Stimulated activated CD4-positive, alpha-beta T cell treated with anti-CD3 and anti-CD28 coated beads, Interleukin-4, amount 100 ng/mL, for 48 hours (primary cell): ENCODE measurements around the gene ZNF672.
"Not testable (repeated sequence)": the region's sequence is repeated elsewhere in the genome, so short reads cannot be mapped to it uniquely, and the experiment has no call there.

ENCODE experiments used
- DNase-seq, 2 donors: peaks; one replicate each; pipeline ENCODE4 v3.0.0-alpha.2; 2020; ENCODE audit warnings: low read depth in 2 of 2

The ZNF672 gene

DNA sequence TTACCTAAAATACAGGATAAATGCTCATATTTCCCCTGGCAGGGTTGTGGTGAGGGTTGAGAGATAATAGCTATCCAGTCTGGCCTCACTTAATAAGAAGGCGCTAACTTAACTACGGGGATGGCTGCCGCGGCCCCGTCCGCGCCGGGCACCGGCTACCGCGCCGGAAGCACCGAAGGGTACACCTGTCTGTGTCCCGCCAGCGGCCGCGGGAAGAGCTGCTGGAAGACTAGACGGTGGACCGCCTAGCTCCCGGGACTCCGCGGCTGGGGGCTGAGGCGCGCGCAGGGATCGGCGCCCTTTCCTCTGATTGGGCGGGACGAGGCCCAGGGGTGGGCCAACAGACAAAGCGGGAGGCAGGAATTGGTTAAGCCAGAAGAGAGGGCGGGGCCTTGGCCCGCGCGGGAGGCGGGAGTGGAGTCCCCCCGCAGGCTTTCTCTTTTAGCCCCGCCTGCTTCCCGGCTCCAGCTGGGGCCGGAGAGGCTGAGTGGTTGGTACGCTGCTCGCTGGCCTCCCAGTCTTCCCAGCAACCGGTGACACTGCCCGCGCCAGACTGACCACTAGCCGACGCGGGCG lies at the start of gene ZNF672:
Gene ZNF672 (plus strand): TSS at position 444 of the 576 bp plus-strand sequence. CDS start 9,051 bp downstream, outside the sequence.
- peak; percentile 85 to 94 for DNase-seq

DNA sequence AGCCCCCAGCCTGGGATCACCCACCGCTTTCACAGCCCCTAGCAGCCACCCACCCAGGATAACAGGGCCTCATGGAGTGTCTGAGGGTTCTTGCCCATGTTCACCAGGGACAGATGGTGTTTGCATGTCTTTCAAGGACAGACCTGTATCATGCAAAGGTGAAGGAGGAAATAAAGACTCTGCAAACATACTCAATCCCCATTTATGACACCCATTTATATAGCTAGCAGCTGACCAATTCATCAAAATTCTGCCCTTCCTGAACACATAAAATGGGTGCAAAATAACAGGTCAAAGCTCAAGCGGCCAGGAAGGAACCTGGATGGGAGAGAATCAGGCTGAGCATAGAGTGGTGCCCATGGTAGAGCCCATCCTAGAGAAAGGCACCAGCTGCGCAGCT lies 49.7 kb upstream of the ZNF672 start:
- DNase-seq, result no peak

GRCh38 chr1:248789337-248789736 lies 48.7 kb upstream of the ZNF672 start:
- not testable (repeated sequence) for DNase-seq

DNA sequence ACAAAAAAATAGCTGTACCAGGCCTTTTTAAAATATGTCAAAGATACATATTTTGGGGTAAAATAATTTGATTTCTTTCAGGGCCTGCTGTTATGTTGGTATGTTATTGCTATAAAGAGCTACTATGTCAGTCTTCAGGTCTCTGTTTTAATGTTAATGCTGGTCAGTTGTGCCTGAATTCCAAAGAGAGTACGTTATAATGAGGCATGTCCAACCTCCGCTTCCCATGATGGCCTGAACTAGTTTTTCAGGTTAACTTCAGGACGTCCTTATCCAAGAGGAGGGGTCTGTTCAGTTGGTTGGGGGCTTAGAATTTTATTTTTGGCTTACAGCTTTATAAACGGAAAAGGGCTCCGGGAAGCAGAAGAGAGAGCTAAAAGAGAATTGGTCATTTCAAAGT lies 47.6 kb upstream of the ZNF672 start:
- no peak for DNase-seq

GRCh38 chr1:248791010-248791409 lies 47.0 kb upstream of the ZNF672 start:
- DNase-seq, result no peak

DNA sequence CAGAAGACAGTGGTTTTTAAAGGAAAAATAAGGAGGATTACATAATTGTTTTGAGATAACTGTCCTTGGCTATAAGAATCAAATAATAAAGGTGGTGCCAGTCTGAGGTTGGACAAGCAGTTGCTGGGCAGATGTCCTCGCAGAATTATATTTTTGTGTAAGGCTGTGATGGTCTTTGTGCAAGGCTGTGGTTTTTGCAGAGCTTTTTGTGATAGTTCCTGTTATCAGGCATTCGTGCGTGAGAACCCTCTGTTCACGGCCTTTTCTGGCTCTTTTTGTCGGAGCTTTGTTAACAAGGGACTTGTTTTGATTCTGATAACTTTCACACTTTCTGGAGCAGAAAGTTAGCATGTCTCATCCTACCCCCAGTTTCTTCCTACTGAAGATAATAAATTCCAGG lies 45.7 kb upstream of the ZNF672 start:
- DNase-seq, result no peak

GRCh38 chr1:248793592-248793991 lies 44.4 kb upstream of the ZNF672 start:
- no peak for DNase-seq

DNA sequence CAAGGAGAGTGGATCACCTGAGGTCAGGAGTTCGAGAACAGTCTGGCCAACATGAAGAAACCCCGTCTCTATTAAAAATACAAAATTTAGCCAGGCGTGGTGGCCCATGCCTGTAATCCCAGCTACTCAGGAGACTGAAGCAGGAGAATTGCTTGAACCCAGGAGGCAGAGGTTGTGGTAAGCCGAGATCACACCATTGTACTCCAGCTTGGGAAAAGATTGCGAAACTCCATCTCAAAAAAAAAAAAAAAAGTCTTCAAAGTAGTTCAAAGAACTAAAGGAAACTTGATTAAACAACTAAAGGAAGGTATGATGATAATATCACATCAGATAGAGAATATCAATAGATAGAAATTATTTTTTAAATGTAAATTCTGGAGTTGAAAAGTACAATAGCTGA lies 43.4 kb upstream of the ZNF672 start:
- DNase-seq, result not testable (repeated sequence)

DNA sequence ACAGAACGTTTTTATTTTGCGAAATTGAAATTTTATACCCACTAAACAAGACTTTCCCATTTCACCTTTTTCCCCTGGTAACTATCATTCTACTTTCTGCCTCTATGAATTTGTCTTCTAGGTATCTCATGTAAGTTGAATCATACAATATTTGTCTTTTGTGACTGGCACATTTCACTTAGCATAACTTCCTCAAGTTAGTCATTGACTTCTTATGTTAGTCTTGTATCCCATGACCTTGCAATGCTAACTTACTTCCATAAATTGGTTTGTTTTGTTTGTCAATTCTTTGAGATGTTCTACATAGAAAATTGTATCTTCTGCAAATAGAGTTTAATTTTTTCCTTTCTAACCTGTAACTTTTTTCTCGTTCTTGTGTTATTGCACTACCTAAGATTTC lies 39.2 kb upstream of the ZNF672 start:
- no peak for DNase-seq

DNA sequence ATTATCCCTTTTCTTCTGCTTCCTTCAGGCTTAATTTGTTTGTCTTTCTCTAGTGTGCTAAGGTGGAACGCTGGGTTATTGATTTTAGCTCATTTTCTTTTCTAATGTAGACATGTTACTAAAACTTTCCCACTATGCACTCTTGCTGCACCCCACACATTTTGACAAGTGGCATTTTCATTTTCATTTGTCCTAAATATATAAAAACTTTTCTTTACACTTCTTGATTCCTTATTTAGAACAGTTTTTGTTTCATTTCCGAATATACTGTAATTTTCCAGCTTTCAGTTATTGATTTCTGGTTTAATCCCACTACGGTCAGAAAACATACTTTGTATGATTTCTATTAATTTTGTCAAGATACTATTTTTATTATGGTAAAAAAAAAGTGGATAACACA lies 37.6 kb upstream of the ZNF672 start:
- DNase-seq, result no peak

DNA sequence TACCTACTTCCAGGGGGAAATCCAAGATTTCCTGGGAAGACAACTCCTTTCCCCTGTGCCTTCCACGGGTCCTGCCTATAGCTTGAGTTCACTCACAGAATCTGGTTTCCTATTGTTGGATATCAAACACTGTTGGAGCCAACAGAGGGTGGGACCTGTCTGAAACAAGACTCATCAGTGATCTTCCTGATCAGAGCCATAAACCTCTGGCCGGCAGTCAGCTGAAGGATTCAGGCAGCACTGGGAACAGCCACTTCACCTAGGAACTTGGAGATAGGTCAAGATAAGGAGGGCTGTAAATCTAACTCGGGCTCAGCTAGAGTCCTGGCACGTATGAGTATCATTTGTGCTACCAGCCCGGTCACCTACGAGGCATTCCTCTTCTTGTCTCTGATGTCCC lies 35.6 kb upstream of the ZNF672 start:
- no peak for DNase-seq

DNA sequence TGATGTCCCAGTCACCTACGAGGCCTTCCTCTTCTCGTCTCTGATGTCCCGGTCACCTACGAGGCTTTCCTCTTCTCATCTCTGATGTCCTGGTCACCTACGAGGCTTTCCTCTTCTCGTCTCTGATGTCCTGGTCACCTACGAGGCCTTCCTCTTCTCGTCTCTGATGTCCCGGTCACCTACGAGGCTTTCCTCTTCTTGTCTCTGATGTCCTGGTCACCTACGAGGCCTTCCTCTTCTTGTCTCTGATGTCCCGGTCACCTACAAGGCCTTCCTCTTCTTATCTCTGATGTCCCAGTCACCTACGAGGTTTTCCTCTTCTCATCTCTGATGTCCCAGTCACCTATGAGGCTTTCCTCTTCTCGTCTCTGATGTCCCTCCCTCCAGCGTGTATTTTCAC lies 34.5 kb upstream of the ZNF672 start:
- not testable (repeated sequence) for DNase-seq

DNA sequence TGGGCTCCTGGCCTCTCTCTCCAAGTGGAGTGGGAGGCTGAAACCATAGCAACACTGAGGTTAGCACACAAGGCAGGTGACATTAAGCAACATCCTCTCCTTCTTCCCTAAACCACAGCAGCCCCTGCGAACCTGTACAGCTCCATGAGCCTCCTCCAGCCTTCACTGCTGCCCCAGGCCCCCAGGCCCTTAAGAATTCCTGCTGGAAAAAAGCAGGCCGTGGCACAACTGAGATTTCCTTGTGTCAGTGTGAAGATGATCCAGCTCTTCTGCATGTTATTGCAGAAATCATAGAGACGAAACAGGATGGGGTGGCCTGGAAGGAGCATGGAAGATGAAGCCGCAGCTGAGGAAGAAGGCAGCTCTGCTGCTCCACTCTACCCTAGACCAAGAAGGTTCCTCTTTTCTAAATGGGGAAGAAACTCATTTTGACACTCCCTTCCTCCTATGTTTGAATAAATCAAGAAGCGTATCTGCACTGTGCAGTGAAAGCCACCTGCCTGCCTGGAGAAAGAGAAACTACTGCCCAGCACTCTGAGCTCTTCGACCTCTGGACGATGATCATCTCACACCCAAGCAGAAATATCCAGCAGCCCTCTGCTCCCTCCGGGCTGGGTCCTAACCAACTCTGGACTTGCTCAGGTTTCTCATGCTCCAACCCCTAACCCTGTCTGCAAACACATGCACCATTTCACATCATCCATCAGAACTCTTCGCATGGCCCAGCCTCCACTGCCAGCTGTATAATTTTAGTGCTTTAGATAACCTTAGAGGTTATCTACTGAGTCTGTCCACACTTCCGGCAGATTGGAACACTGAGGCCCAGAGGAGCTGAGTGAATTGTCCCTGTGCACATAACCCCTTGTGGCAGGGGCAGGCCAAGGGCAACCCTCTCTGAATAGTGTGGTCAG lies 33.0 kb upstream of the ZNF672 start:
- DNase-seq, result no peak

- DNase-seq, result no peak
Measured at GRCh38 chr1:248805876-248806275, 32.1 kb upstream of the ZNF672 start.

GRCh38 chr1:248807067-248807737 lies 30.8 kb upstream of the ZNF672 start:
- DNase-seq, result peak; percentile 40 to 54

DNA sequence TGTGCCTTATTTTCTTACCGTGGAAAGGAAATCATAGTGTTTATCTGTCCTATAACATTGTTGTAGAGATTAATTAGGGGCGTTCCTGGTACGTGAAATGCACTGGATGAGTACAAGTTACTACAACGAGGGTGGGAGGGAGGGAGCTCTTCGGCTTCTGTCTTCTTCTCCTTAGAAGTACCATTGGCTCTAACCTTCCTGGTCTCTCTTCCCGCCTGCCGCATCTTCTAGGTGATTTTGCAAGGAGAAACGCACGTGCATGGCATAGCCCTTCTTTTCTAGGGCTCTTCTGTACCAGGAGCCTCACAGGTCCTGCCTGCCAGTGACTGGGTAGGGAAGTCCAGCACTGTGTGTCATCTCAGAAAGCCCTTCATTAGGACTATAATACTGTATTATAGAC lies 29.1 kb upstream of the ZNF672 start:
- DNase-seq, result no peak

DNA sequence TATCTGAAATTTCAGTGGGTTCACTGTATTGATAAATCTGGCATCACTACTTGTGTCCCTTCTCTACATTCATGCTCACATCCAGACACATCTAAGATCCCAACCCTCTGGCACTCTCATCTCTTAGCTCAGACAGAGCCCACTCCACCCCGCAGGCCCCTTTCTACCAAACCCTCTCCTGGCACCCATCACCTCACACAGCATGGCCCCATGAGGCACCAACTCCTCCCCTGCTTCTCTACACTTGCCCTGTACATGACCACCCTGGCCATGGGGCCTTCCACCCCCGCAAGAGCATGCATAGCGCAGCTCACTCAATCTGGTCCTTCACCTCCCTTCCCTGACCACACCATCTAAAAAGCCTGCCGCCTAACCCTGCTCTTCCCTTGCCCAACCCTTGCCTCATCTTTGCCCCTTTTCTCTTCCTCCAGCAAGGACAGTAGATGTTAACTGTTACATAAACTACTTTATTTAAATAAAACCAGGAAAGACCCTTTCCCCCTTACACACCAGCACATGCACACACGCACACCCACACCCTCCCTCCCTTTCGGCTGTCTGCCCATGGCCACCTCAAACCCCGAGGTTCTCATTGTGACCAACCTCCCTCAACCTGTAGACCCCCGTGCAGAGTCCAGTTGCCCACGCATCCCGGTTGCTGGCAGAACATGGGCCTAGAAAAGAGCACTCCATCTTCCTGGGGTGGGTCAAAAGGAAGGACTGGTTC lies 27.9 kb upstream of the ZNF672 start:
- DNase-seq, result no peak

DNA sequence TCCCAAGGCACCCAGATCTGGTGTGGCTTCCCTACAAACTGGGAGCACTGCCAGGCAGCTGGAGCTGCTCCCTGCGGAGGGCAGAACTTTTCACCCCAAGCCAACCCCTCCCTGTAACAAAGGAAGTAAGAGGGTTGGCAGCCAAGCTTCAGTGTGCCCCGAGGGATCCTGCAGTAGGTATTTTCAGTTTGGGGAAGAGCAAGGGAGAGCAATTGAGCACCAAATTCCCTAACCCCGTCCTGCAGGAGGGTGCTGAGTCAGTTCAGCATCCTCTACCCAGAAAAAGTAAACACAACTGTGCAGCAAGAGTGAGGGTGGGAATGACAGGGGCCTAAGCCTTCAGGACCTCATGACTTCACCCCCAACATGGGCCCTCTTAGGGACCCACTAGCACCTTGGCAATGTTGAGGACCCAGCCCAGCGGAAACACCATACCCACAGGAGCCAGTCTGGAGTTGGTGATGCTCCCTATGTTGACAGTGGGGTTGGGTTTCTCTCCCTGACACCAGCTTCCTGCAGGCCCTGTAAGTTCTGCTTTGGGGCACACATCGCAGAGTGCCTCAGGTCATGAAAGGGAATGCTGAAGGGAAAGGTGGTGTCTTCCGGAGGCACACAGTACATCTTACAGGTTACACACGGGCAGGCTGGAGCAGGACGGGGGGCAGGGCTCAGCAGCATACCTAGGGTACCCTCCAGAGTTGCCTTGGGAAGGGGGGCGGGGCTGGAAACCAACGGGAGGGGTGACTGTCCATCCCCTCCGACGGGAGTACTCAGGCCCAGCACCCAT lies 27.1 kb upstream of the ZNF672 start:
- no peak for DNase-seq

DNA sequence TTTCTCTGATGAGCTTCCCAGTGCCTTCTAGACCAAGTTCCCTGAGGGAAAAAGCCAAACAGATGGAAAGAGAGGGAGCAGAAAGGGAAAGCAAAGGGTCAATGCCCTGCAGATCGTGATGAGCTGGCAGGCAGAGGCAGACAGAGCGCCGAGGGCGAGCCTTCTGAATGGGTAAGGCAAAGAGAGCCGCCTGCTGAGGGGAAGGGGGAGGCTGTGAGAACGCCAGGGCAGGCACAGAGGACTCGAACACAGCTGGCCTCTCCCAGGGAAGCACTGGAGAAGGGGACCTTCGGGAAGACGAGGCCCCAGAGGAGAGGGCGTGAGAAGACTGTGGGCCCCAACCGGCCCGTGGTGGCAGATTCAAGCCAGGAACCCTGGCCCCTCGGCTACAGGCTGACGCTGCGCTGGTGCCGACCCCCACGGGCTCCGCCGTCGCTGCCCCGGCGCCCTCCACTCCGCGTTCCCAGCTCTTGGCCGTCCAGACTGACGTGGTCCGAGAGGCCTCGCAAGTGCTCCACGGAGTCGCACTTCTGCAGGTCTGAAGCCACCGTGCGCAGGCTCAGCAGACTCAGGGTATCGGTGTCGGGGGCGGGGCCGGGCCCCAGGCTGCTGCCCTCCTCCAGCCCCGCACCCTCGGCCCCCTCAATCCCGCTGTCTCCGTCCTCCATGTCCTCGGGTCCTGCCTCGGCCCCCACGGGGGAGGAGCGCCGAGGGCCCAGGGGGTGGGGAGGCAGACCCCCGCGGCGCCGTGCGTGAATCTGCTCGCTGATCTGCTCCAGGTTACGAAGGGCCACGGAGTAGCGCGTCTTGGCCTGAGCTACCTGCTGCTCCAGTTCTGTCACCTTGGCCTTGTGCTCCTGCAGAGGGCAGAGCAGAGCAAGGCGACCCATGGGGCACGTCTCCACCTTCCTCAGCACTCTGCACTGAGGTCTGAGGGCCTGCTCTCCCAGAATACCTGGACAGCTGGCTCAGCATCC lies 26.2 kb upstream of the ZNF672 start:
- DNase-seq, result no peak
